ENCODE measurements around the gene SLC25A51. TPM values are rescaled to one million over a fixed set of nuclear protein-coding genes. Genes with fewer than 3 reads are reported as not detected.
"Not testable (repeated sequence)": the region's sequence is repeated elsewhere in the genome, so short reads cannot be mapped to it uniquely, and the experiment has no call there.

SLC25A51 gene
- total and polyA plus RNA-seq, 2 donors (not counting 3 experiments of a cell fraction or from before 2014, with no cell fraction given): 15.4 to 36.2 TPM

GRCh38 chr9:37910271-37910670 is 6.3 kb upstream of the SLC25A51 start:
- Histone ChIP-seq H3K36me3 (ENCODE audit: control insufficient read depth in 2 of 2, extremely low read depth in 1 of 2, insufficient read depth in 2 of 2, low read length in 2 of 2) (no peaks in the 10 kb centered on the region), H3K9me3 (replicated peaks; ENCODE audit: control insufficient read depth, insufficient read depth, low read length) (no peaks in the 10 kb centered on the region), H3K27ac (ENCODE audit: insufficient read depth, low read depth, low read length) (no peak overlapping the region), H4K20me1 (replicated peaks; ENCODE audit: control insufficient read depth, extremely low read depth, insufficient read depth, low read length) (no peaks in the 10 kb centered on the region), H3K9me1 (replicated peaks; ENCODE audit: control insufficient read depth, extremely low read depth, insufficient read depth, low read length) (no peaks in the 10 kb centered on the region), H3K27me3 (ENCODE audit: control insufficient read depth in 2 of 2, insufficient read depth in 2 of 2, low read length in 2 of 2) (no peaks in the 10 kb centered on the region), H3K4me3 (replicated peaks in 1 of 3; ENCODE audit: insufficient read depth in 1 of 3, low read depth in 1 of 3, low read length in 3 of 3) (no peak overlapping the region), H3K79me2 (ENCODE audit: control insufficient read depth, insufficient read depth, low read length) (no peaks in the 10 kb centered on the region), H3K4me2 (ENCODE audit: insufficient read depth, low read length) (no peak overlapping the region), H3K4me1 (ENCODE audit: control insufficient read depth, extremely low read depth, insufficient read depth, low read length) (no peaks in the 10 kb centered on the region), H3K9ac (replicated peaks; ENCODE audit: extremely low read depth, insufficient read depth, low read length) (no peak overlapping the region), H2AFZ (ENCODE audit: low read depth, low read length) (no peak overlapping the region)
- TF ChIP-seq FOS (IDR thresholded peaks at IDR 0.05; ENCODE audit: borderline replicate concordance, insufficient read depth, low read length): no peak
- no peak for TF ChIP-seq JUN (IDR thresholded peaks at IDR 0.05; ENCODE audit: borderline replicate concordance, insufficient read depth, insufficient read length, low read depth)
- TF ChIP-seq POLR2AphosphoS5 (IDR thresholded peaks at IDR 0.05; ENCODE audit: insufficient read depth, low read depth, low read length): no peak
- no peak for TF ChIP-seq EZH2 (IDR thresholded peaks at IDR 0.05; ENCODE audit: borderline replicate concordance, low read depth, low read length, severe bottlenecking)
- TF ChIP-seq GATA2 (IDR thresholded peaks at IDR 0.05; ENCODE audit: insufficient read depth, insufficient read length, low read depth, low read length): no peak
- TF ChIP-seq POLR2A (IDR thresholded peaks at IDR 0.05; ENCODE audit: low read depth, low read length): no peak
- TF ChIP-seq CTCF (IDR thresholded peaks at IDR 0.05; ENCODE audit: extremely low read depth in 1 of 2, insufficient read depth in 1 of 2, low read depth in 1 of 2, low read length in 2 of 2): no peak
- no peak for TF ChIP-seq MAX (IDR thresholded peaks at IDR 0.05; ENCODE audit: insufficient read depth, insufficient read length)
- no peak for TF ChIP-seq MYC (IDR thresholded peaks at IDR 0.05; ENCODE audit: low read depth, low read length)
- ChIA-PET CTCF (interaction anchor here (1.0 to 7.3 kb wide), 3 partner anchors 178 to 453 kb away, joined by 3 to 84 read pairs (median 82); no protein-coding TSS in a partner anchor), POLR2A (no interaction called here)
- intact Hi-C loops (cut with micrococcal nuclease): no loop called here
- FAIRE-seq (no peak), DNase-seq (ENCODE audit: low read depth, low spot score) (no peak)
- dilution Hi-C loops (cut with MboI; ENCODE audit: extremely low pct_ligation_motif_present, low sequenced_read_pairs): no loop called here
- no TSS peak for BruUV-seq (replicated peaks)

- H3K27ac ChIP-seq (ENCODE audit: insufficient read depth, low read depth, low read length); H3K27me3 ChIP-seq (ENCODE audit: control insufficient read depth in 2 of 2, insufficient read depth in 2 of 2, low read length in 2 of 2); H3K79me2 ChIP-seq (ENCODE audit: control insufficient read depth, insufficient read depth, low read length); dilution Hi-C loops (cut with MboI; ENCODE audit: extremely low pct_ligation_motif_present, low sequenced_read_pairs); H3K4me2 ChIP-seq (ENCODE audit: insufficient read depth, low read length); H3K9ac ChIP-seq (replicated peaks; ENCODE audit: extremely low read depth, insufficient read depth, low read length); H3K9me3 ChIP-seq (replicated peaks; ENCODE audit: control insufficient read depth, insufficient read depth, low read length); BruUV-seq (replicated peaks); POLR2A ChIA-PET; intact Hi-C loops (cut with micrococcal nuclease); H4K20me1 ChIP-seq (replicated peaks; ENCODE audit: control insufficient read depth, extremely low read depth, insufficient read depth, low read length); H3K9me1 ChIP-seq (replicated peaks; ENCODE audit: control insufficient read depth, extremely low read depth, insufficient read depth, low read length); H3K4me1 ChIP-seq (ENCODE audit: control insufficient read depth, extremely low read depth, insufficient read depth, low read length); FAIRE-seq; H3K4me3 ChIP-seq (replicated peaks in 1 of 3; ENCODE audit: insufficient read depth in 1 of 3, low read depth in 1 of 3, low read length in 3 of 3); H3K36me3 ChIP-seq (ENCODE audit: control insufficient read depth in 2 of 2, extremely low read depth in 1 of 2, insufficient read depth in 2 of 2, low read length in 2 of 2); DNase-seq (ENCODE audit: low read depth, low spot score); H2AFZ ChIP-seq (ENCODE audit: low read depth, low read length): not testable (repeated sequence)
- CTCF ChIA-PET: interaction anchor here (1.5 kb wide), 1 partner anchor 354 kb away, joined by 8 read pairs; no protein-coding TSS in a partner anchor
Observed at GRCh38 chr9:37909836-37910235, 5.9 kb upstream of the SLC25A51 start.
